ENCODE data around the gene NUDT5. TPM values are rescaled to one million over a fixed set of nuclear protein-coding genes. Genes with fewer than 3 reads are reported as not detected.
"Not testable (repeated sequence)": the region's sequence is repeated elsewhere in the genome, so short reads cannot be mapped to it uniquely, and the experiment has no call there.

NUDT5 gene
- total RNA-seq, 1 experiment from 2014 or later: 54.0 TPM

DNA sequence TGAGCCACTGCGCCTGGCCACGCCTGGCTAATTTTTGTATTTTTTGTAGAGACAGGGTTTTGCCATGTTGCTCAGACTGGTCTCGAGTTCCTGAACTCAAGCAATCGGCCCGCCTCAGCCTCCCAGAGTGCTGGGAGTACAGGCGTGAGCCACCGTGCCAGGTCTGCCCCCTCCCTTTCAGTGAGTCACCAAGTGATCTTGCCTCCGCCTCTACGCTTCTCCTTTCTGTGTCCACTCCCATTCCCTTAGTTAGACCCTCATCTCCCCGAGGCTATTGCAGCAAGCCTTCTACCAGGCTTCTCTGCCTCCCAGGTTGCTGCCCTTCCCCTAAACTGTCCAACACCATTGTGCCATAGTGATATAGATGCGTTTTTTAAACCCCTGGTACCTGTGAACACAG lies 33.2 kb upstream of the NUDT5 start:
- intact Hi-C loops (cut with micrococcal nuclease; ENCODE audit: unreplicated experiment) (no loop called here), in situ Hi-C loops (cut with HindIII; ENCODE audit: low pct_unique_long_range_greater_than_20kb, low sequenced_read_pairs) (no loop called here)
- no peaks in the 10 kb centered on the region for H3K9me3 ChIP-seq (ENCODE audit: control insufficient read depth, insufficient read depth, low read depth, low read length)
- no peak overlapping the region for H3K4me3 ChIP-seq (ENCODE audit: low read depth in 2 of 2, low read length in 2 of 2)
- DNase-seq (ENCODE audit: low read depth, low spot score) (no peak), ATAC-seq (no peak)
- ChIA-PET CTCF (no interaction called here), POLR2A (no interaction called here)
- TF ChIP-seq POLR2AphosphoS5 (IDR thresholded peaks at IDR 0.05; ENCODE audit: low read depth, low read length): no peak
- H3K27ac ChIP-seq (ENCODE audit: low read length): no peak overlapping the region
- no peaks in the 10 kb centered on the region for H3K4me1 ChIP-seq (ENCODE audit: control insufficient read depth, insufficient read depth, low read length)
- no peaks in the 10 kb centered on the region for H3K27me3 ChIP-seq (ENCODE audit: control insufficient read depth, insufficient read depth, low read length)
- no TSS peak for BruUV-seq (replicated peaks)
- H3K36me3 ChIP-seq (ENCODE audit: control insufficient read depth, insufficient read depth, low read length): peaks cover 9% of the 10 kb centered on the region

DNA sequence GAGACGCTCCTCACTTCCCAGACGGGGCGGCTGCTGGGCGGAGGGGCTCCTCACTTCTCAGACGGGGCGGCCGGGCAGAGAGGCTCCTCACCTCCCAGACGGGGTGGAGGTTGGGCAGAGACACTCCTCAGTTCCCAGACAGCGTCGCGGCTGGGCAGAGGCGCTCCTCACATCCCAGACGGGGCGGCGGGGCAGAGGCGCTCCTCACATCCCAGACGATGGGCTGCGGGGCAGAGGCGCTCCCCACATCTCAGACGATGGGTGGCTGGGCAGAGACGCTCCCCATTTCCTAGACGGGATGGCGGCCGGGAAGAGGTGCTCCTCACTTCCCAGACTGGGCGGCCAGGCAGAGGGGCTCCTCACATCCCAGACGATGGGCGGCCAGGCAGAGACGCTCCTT lies 30.7 kb upstream of the NUDT5 start:
- CTCF ChIA-PET; H3K27me3 ChIP-seq (ENCODE audit: control insufficient read depth, insufficient read depth, low read length); intact Hi-C loops (cut with micrococcal nuclease; ENCODE audit: unreplicated experiment); H3K36me3 ChIP-seq (ENCODE audit: control insufficient read depth, insufficient read depth, low read length); in situ Hi-C loops (cut with HindIII; ENCODE audit: low pct_unique_long_range_greater_than_20kb, low sequenced_read_pairs); H3K4me3 ChIP-seq (ENCODE audit: low read depth in 2 of 2, low read length in 2 of 2); DNase-seq (ENCODE audit: low read depth, low spot score); H3K27ac ChIP-seq (ENCODE audit: low read length); H3K9me3 ChIP-seq (ENCODE audit: control insufficient read depth, insufficient read depth, low read depth, low read length); ATAC-seq; BruUV-seq (replicated peaks); H3K4me1 ChIP-seq (ENCODE audit: control insufficient read depth, insufficient read depth, low read length); POLR2A ChIA-PET: not testable (repeated sequence)

DNA sequence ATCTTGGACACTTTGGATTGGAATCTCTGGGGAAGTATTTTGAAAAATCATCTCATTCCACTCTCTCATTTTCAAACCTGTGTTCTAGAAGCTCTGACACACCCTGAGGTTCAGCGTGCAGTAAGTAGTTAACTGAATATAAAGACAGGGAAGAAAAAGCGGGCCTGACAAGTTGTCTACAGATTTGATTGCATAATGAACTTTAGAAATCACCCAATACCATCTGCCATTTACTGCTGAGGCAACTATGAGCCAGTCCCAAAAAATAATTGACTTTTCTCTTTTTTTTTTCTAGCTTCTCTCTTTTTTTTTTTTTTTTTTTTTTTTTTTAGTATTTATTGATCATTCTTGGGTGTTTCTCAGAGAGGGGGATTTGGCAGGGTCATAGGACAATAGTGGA lies 29.8 kb upstream of the NUDT5 start:
- in situ Hi-C loops (cut with HindIII; ENCODE audit: low pct_unique_long_range_greater_than_20kb, low sequenced_read_pairs): no loop called here
- BruUV-seq (replicated peaks): no TSS peak
- DNase-seq (ENCODE audit: low read depth, low spot score): no peak
- Histone ChIP-seq H3K9me3 (ENCODE audit: control insufficient read depth, insufficient read depth, low read depth, low read length) (no peaks in the 10 kb centered on the region), H3K27ac (ENCODE audit: low read length) (no peak overlapping the region), H3K27me3 (ENCODE audit: control insufficient read depth, insufficient read depth, low read length) (no peaks in the 10 kb centered on the region), H3K4me1 (ENCODE audit: control insufficient read depth, insufficient read depth, low read length) (no peaks in the 10 kb centered on the region), H3K36me3 (ENCODE audit: control insufficient read depth, insufficient read depth, low read length) (peaks cover 2% of the 10 kb centered on the region; the same call in 1 of the 2 replicates), H3K4me3 (ENCODE audit: low read depth in 2 of 2, low read length in 2 of 2) (no peak overlapping the region)
- ChIA-PET CTCF (no interaction called here), POLR2A (no interaction called here)
- no peak for ATAC-seq
- intact Hi-C loops (cut with micrococcal nuclease; ENCODE audit: unreplicated experiment): no loop called here
- TF ChIP-seq TCF7L2 (IDR thresholded peaks at IDR 0.05; ENCODE audit: low read depth, low read length) (no peak), POLR2AphosphoS5 (IDR thresholded peaks at IDR 0.05; ENCODE audit: low read depth, low read length) (no peak), SIN3A (IDR thresholded peaks at IDR 0.05; ENCODE audit: borderline replicate concordance, insufficient read depth, low read depth, low read length) (no peak)
- TF ChIP-seq, protein P1, sequence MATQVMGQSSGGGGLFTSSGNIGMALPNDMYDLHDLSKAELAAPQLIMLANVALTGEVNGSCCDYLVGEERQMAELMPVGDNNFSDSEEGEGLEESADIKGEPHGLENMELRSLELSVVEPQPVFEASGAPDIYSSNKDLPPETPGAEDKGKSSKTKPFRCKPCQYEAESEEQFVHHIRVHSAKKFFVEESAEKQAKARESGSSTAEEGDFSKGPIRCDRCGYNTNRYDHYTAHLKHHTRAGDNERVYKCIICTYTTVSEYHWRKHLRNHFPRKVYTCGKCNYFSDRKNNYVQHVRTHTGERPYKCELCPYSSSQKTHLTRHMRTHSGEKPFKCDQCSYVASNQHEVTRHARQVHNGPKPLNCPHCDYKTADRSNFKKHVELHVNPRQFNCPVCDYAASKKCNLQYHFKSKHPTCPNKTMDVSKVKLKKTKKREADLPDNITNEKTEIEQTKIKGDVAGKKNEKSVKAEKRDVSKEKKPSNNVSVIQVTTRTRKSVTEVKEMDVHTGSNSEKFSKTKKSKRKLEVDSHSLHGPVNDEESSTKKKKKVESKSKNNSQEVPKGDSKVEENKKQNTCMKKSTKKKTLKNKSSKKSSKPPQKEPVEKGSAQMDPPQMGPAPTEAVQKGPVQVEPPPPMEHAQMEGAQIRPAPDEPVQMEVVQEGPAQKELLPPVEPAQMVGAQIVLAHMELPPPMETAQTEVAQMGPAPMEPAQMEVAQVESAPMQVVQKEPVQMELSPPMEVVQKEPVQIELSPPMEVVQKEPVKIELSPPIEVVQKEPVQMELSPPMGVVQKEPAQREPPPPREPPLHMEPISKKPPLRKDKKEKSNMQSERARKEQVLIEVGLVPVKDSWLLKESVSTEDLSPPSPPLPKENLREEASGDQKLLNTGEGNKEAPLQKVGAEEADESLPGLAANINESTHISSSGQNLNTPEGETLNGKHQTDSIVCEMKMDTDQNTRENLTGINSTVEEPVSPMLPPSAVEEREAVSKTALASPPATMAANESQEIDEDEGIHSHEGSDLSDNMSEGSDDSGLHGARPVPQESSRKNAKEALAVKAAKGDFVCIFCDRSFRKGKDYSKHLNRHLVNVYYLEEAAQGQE (IDR thresholded peaks at IDR 0.05; ENCODE audit: insufficient read depth in 1 of 2, low read depth in 2 of 2, low read length in 1 of 2): no peak
- TF ChIP-seq, protein P2, sequence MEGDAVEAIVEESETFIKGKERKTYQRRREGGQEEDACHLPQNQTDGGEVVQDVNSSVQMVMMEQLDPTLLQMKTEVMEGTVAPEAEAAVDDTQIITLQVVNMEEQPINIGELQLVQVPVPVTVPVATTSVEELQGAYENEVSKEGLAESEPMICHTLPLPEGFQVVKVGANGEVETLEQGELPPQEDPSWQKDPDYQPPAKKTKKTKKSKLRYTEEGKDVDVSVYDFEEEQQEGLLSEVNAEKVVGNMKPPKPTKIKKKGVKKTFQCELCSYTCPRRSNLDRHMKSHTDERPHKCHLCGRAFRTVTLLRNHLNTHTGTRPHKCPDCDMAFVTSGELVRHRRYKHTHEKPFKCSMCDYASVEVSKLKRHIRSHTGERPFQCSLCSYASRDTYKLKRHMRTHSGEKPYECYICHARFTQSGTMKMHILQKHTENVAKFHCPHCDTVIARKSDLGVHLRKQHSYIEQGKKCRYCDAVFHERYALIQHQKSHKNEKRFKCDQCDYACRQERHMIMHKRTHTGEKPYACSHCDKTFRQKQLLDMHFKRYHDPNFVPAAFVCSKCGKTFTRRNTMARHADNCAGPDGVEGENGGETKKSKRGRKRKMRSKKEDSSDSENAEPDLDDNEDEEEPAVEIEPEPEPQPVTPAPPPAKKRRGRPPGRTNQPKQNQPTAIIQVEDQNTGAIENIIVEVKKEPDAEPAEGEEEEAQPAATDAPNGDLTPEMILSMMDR (IDR thresholded peaks at IDR 0.05): no peak
